HG03280 (cell line): ENCODE measurements around the gene RHEBL1.

ENCODE experiments used
- ATAC-seq: cut with Tn5 transposase; IDR thresholded peaks from one replicate; pipeline ENCODE4 v1.9.1; 2021; ENCODE audit warnings: mild to moderate bottlenecking, moderate library complexity; ENCODE audit not compliant: unreplicated experiment

Gene RHEBL1

GRCh38 chr12:49038291-49038955 lies 31.4 kb downstream of the RHEBL1 start:
- no peak for ATAC-seq

GRCh38 chr12:49037947-49038237 lies 31.9 kb downstream of the RHEBL1 start:
- no peak for ATAC-seq

- no peak for ATAC-seq
Measured at GRCh38 chr12:49037111-49037946, 32.5 kb downstream of the RHEBL1 start.

GRCh38 chr12:49036029-49036428 lies 33.8 kb downstream of the RHEBL1 start:
- ATAC-seq: no peak

GRCh38 chr12:49034286-49034622 lies 35.5 kb downstream of the RHEBL1 start:
- no peak for ATAC-seq

- ATAC-seq: no peak
Measured at GRCh38 chr12:49033611-49034285, 36.0 kb downstream of the RHEBL1 start.

- no peak for ATAC-seq
Measured at GRCh38 chr12:49032679-49033447, 36.9 kb downstream of the RHEBL1 start.

- ATAC-seq: no peak
Measured at GRCh38 chr12:49032276-49032675, 37.5 kb downstream of the RHEBL1 start.

- ATAC-seq: no peak
Measured at GRCh38 chr12:49031573-49032161, 38.1 kb downstream of the RHEBL1 start.

GRCh38 chr12:49030714-49031572 lies 38.8 kb downstream of the RHEBL1 start:
- no peak for ATAC-seq

- no peak for ATAC-seq
Measured at GRCh38 chr12:49030119-49030518, 39.7 kb downstream of the RHEBL1 start.

- ATAC-seq: no peak
Measured at GRCh38 chr12:49028666-49029275, 41.0 kb downstream of the RHEBL1 start.

- ATAC-seq: no peak
Measured at GRCh38 chr12:49027846-49028555, 41.8 kb downstream of the RHEBL1 start.

GRCh38 chr12:49026678-49027480 lies 42.9 kb downstream of the RHEBL1 start:
- no peak for ATAC-seq

GRCh38 chr12:49026101-49026500 lies 43.7 kb downstream of the RHEBL1 start:
- ATAC-seq: no peak

GRCh38 chr12:49025463-49025862 lies 44.3 kb downstream of the RHEBL1 start:
- ATAC-seq: no peak

GRCh38 chr12:49024543-49024942 lies 45.2 kb downstream of the RHEBL1 start:
- no peak for ATAC-seq

- no peak for ATAC-seq
Measured at GRCh38 chr12:49023812-49024211, 46.0 kb downstream of the RHEBL1 start.
